ENCODE measurements around the gene TDRKH.

- no peak for TF ChIP-seq CTCF (IDR thresholded peaks at IDR 0.05; ENCODE audit: low read depth, low read length, missing input control)
- TF ChIP-seq EGR1 (IDR thresholded peaks at IDR 0.05; ENCODE audit: low read depth in 2 of 2): no peak
- TF ChIP-seq, protein P1, sequence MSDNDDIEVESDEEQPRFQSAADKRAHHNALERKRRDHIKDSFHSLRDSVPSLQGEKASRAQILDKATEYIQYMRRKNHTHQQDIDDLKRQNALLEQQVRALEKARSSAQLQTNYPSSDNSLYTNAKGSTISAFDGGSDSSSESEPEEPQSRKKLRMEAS (IDR thresholded peaks at IDR 0.05): no peak
Observed at GRCh38 chr1:151829352-151830046, 39.2 kb upstream of the TDRKH start.
